ENCODE data around the gene MYADML2.

MYADML2 gene

GRCh38 chr17:81978524-81979298, 31.7 kb upstream of the MYADML2 start:
- no peak for FAIRE-seq

GRCh38 chr17:81977211-81977808, 30.3 kb upstream of the MYADML2 start, which contains the start of gene ASPSCR1:
TSS of gene ASPSCR1 (plus strand) at chr17:81977629. CDS start at chr17:81977647, 18 bp downstream.
- no peak for FAIRE-seq

- no peak for FAIRE-seq
Observed at GRCh38 chr17:81976332-81977210, 29.5 kb upstream of the MYADML2 start.

- no peak for FAIRE-seq
Observed at GRCh38 chr17:81973432-81973831, 26.4 kb upstream of the MYADML2 start.

GRCh38 chr17:81968850-81969812, 22.1 kb upstream of the MYADML2 start:
- no peak for FAIRE-seq

- no peak for FAIRE-seq
Observed at GRCh38 chr17:81968396-81968745, 21.3 kb upstream of the MYADML2 start.

GRCh38 chr17:81967533-81968395, 20.7 kb upstream of the MYADML2 start:
- FAIRE-seq: no peak

- no peak for FAIRE-seq
Observed at GRCh38 chr17:81967244-81967532, 20.2 kb upstream of the MYADML2 start.

- no peak for FAIRE-seq
Observed at GRCh38 chr17:81966343-81967243, 19.6 kb upstream of the MYADML2 start.

GRCh38 chr17:81964081-81964849, 17.2 kb upstream of the MYADML2 start:
- no peak for FAIRE-seq

- FAIRE-seq: no peak
Observed at GRCh38 chr17:81962499-81963441, 15.7 kb upstream of the MYADML2 start.

- no peak for FAIRE-seq
Observed at GRCh38 chr17:81961521-81962498, 14.8 kb upstream of the MYADML2 start.

GRCh38 chr17:81961087-81961511, 14.1 kb upstream of the MYADML2 start, which contains the start of gene NOTUM:
TSS of gene NOTUM (minus strand) at chr17:81961187. CDS start at chr17:81960909, 278 bp downstream.
- FAIRE-seq: no peak

GRCh38 chr17:81960130-81960958, 13.3 kb upstream of the MYADML2 start:
- no peak for FAIRE-seq

GRCh38 chr17:81959362-81960129, 12.5 kb upstream of the MYADML2 start:
- FAIRE-seq: no peak

Data from A204.1 (cell line).